Immature natural killer cell (primary cell): ENCODE results near the gene PRAMEF33. TPM values are rescaled to one million over a fixed set of nuclear protein-coding genes. Genes with fewer than 3 reads are reported as not detected.
"Not testable (repeated sequence)": the region's sequence is repeated elsewhere in the genome, so short reads cannot be mapped to it uniquely, and the experiment has no call there.

Experiments used
- DNase-seq, 3 donors: peaks; one replicate each; pipeline ENCODE4 v3.0.0; 2022; ENCODE audit warnings: mixed read lengths in 1 of 3
- H3K27ac Mint-ChIP-seq, 6 donors: one replicate each; pipeline ENCODE4 v1.8.0; 2020; ENCODE audit warnings: mixed read lengths in 6 of 6, mild to moderate bottlenecking in 5 of 6, inconsistent platforms in 4 of 6, moderate library complexity in 3 of 6
- H3K27me3 Mint-ChIP-seq, 3 donors: one replicate each; pipeline ENCODE4 v1.8.0; 2020 to 2021; ENCODE audit warnings: low read depth in 3 of 3, mild to moderate bottlenecking in 3 of 3, mixed read lengths in 3 of 3, moderate library complexity in 3 of 3, inconsistent platforms in 1 of 3
- H3K36me3 Mint-ChIP-seq, 3 donors: one replicate each; pipeline ENCODE4 v1.8.0; 2020; ENCODE audit warnings: mixed read lengths in 3 of 3, inconsistent platforms in 2 of 3, mild to moderate bottlenecking in 2 of 3
- H3K4me1 Mint-ChIP-seq, 2 donors: one replicate each; pipeline ENCODE4 v1.8.0; 2020; ENCODE audit warnings: inconsistent platforms in 2 of 2, mild to moderate bottlenecking in 2 of 2, mixed read lengths in 2 of 2, moderate library complexity in 1 of 2
- H3K4me3 Mint-ChIP-seq, 5 donors: one replicate each; pipeline ENCODE4 v1.8.0; 2020; ENCODE audit warnings: mild to moderate bottlenecking in 5 of 5, mixed read lengths in 5 of 5, inconsistent platforms in 3 of 5, moderate library complexity in 3 of 5
- H3K9me3 Mint-ChIP-seq, 6 donors: one replicate each; pipeline ENCODE4 v1.8.0; 2020; ENCODE audit warnings: mild to moderate bottlenecking in 6 of 6, mixed read lengths in 6 of 6, inconsistent platforms in 4 of 6, moderate library complexity in 3 of 6
- polyA plus RNA-seq, 3 donors: library from polyadenylated mRNA; unstranded; fragments of 300-500 nt; fragmentation: Illumina TruSeq; gene quantifications; one replicate each; pipeline ENCODE4 v1.2.3, GENCODE V29; 2021

Gene PRAMEF33
- polyA plus RNA-seq, 3 donors from 2014 or later = not detected

DNA sequence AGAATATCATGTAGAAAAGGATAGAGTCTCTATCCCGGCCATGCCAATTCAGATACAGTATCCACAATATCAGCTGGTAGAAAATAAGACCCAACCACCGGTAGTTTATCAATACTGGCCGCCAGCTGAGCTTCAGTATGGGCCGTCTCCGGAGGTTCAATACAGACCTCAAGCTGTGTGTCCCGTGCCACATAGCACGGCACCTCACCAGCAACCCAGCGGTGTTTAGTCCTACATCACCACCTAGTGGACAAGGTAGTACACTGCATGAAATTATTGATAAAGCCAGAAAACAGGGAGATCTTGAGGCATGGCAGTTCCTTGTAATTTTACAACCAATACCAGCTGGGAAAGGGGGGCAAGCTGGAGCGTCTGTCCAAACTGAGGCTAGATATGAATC is 51.1 kb downstream of the PRAMEF33 start:
- DNase-seq, H3K4me3 Mint-ChIP-seq, H3K27ac Mint-ChIP-seq, H3K36me3 Mint-ChIP-seq, H3K4me1 Mint-ChIP-seq, H3K27me3 Mint-ChIP-seq: not testable (repeated sequence)
- H3K9me3 Mint-ChIP-seq = peaks cover 0 to 19% (median 8%) of the 10 kb centered on the region in 6 donors

DNA sequence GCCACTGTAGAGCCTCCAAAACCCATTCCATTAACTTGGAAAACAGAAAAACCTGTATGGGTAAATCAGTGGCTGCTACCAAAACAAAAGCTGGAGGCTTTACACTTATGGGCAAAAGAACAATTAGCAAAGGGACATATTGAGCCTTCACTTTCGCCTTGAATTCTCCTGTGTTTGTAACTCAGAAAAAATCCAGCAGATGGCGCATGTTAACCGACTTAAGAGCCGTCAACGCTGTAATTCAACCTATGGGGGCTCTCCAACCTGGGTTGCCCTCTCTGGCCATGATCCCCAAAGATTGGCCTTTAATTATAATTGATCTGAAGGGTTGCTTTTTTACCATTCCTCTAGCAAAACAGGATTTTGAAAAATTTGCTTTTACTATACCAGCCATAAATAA is 53.4 kb downstream of the PRAMEF33 start:
- not testable (repeated sequence) for H3K36me3 Mint-ChIP-seq, H3K4me3 Mint-ChIP-seq, H3K27me3 Mint-ChIP-seq, H3K4me1 Mint-ChIP-seq, H3K27ac Mint-ChIP-seq
- peak in 2 of 3 donors; percentile 3 to 15 for DNase-seq
- peaks cover 0 to 19% (median 8%) of the 10 kb centered on the region in 6 donors for H3K9me3 Mint-ChIP-seq

Other genes with a start within 250 kb of the PRAMEF33 start
- not detected for gene PRAMEF27, start 247.0 kb upstream of the PRAMEF33 start, polyA plus RNA-seq
- not detected for gene HNRNPCL3, start 242.8 kb upstream of the PRAMEF33 start, polyA plus RNA-seq
- not detected for gene PRAMEF25, start 232.8 kb upstream of the PRAMEF33 start, polyA plus RNA-seq
- gene HNRNPCL2, start 186.7 kb upstream of the PRAMEF33 start, polyA plus RNA-seq = not detected
- gene PRAMEF26, start 147.5 kb upstream of the PRAMEF33 start, polyA plus RNA-seq = not detected
- gene HNRNPCL4, start 137.9 kb upstream of the PRAMEF33 start, polyA plus RNA-seq = not detected
- gene PRAMEF9, start 131.7 kb upstream of the PRAMEF33 start, polyA plus RNA-seq = not detected
- not detected for gene PRAMEF13, start 102.1 kb upstream of the PRAMEF33 start, polyA plus RNA-seq
- not detected for gene PRAMEF18, start 77.4 kb upstream of the PRAMEF33 start, polyA plus RNA-seq
- not detected for gene PRAMEF5, start 49.3 kb upstream of the PRAMEF33 start, polyA plus RNA-seq
- not detected for gene PRAMEF8, start 18.4 kb upstream of the PRAMEF33 start, polyA plus RNA-seq
- gene PRAMEF15, start 12.0 kb downstream of the PRAMEF33 start, polyA plus RNA-seq = not detected
- not detected for gene PRAMEF14, start 43.6 kb downstream of the PRAMEF33 start, polyA plus RNA-seq
- gene PRAMEF19, start 68.4 kb downstream of the PRAMEF33 start, polyA plus RNA-seq = not detected
- gene PRAMEF17, start 86.1 kb downstream of the PRAMEF33 start, polyA plus RNA-seq = not detected
- gene PRAMEF20, start 106.9 kb downstream of the PRAMEF33 start, polyA plus RNA-seq = not detected
- not detected for gene LRRC38, start 210.5 kb downstream of the PRAMEF33 start, polyA plus RNA-seq